Measurements from ENCODE around the gene PLEKHA3. TPM values are rescaled to one million over a fixed set of nuclear protein-coding genes. Genes with fewer than 3 reads are reported as not detected.
"Not testable (repeated sequence)": the region's sequence is repeated elsewhere in the genome, so short reads cannot be mapped to it uniquely, and the experiment has no call there.

The PLEKHA3 gene
- polyA plus RNA-seq (2013, experiment 1 of 2; ENCODE audit: insufficient read length) = 32.0 TPM
- 32.2 TPM for polyA plus RNA-seq (2013, experiment 2 of 2; ENCODE audit: insufficient read length)

- DNase-seq = peak; percentile 96
These were observed at the start of gene PLEKHA3 for GRCh38 chr2:178480227-178481181. TSS of gene PLEKHA3 (plus strand) at chr2:178480457. CDS start at chr2:178480870, 413 bp downstream.

- no peak for DNase-seq
These were observed 43.6 kb upstream of the PLEKHA3 start for GRCh38 chr2:178436662-178437061.

GRCh38 chr2:178441426-178441825 lies 38.8 kb upstream of the PLEKHA3 start:
- DNase-seq = peak; percentile 62

- DNase-seq = no peak
These were observed 31.1 kb upstream of the PLEKHA3 start for GRCh38 chr2:178448968-178449661.

- no peak for DNase-seq
These were observed 30.3 kb upstream of the PLEKHA3 start for GRCh38 chr2:178449700-178450523.

GRCh38 chr2:178450524-178450773 lies 29.8 kb upstream of the PLEKHA3 start:
- no peak for DNase-seq

- peak; percentile 96 for DNase-seq
These were observed 29.3 kb upstream of the PLEKHA3 start, which contains the start of the genes PJVK and PRKRA for GRCh38 chr2:178450774-178451525. TSS of gene PJVK (plus strand) at chr2:178451378. CDS start at chr2:178453410, 2,032 bp downstream. TSS of gene PRKRA (minus strand) at chr2:178451175. CDS start at chr2:178451030, 145 bp downstream.

- DNase-seq = no peak
These were observed 27.9 kb upstream of the PLEKHA3 start for GRCh38 chr2:178452334-178452733.

- DNase-seq = no peak
These were observed 27.4 kb upstream of the PLEKHA3 start for GRCh38 chr2:178452870-178453269.

- DNase-seq = peak; percentile 59
These were observed 24.3 kb upstream of the PLEKHA3 start for GRCh38 chr2:178455947-178456346.

GRCh38 chr2:178457390-178457886 lies 22.8 kb upstream of the PLEKHA3 start:
- DNase-seq = no peak

- no peak for DNase-seq
These were observed 10.9 kb upstream of the PLEKHA3 start for GRCh38 chr2:178469219-178469849.

GRCh38 chr2:178471313-178471712 lies 8.9 kb upstream of the PLEKHA3 start:
- not testable (repeated sequence) for DNase-seq

- DNase-seq = no peak
These were observed 6.9 kb upstream of the PLEKHA3 start for GRCh38 chr2:178473373-178473772.

- peak; percentile 51 for DNase-seq
These were observed 6.3 kb upstream of the PLEKHA3 start for GRCh38 chr2:178473931-178474330.

- DNase-seq = no peak
These were observed 5.7 kb upstream of the PLEKHA3 start for GRCh38 chr2:178474560-178474959.

GRCh38 chr2:178476477-178476876 lies 3.8 kb upstream of the PLEKHA3 start:
- no peak for DNase-seq

- no peak for DNase-seq
These were observed 2.7 kb upstream of the PLEKHA3 start for GRCh38 chr2:178477443-178478129.

GRCh38 chr2:178478130-178478438 lies 2.2 kb upstream of the PLEKHA3 start:
- DNase-seq = no peak

- DNase-seq = peak; percentile 76
These were observed 1.6 kb upstream of the PLEKHA3 start, which contains the start of gene FKBP7 for GRCh38 chr2:178478439-178479274. TSS of gene FKBP7 (minus strand) at chr2:178478600. CDS start at chr2:178478499, 101 bp downstream.
